ENCODE results near the gene ZNF331. TPM values are rescaled to one million over a fixed set of nuclear protein-coding genes. Genes with fewer than 3 reads are reported as not detected.

The ZNF331 gene
- total RNA-seq, 1 experiment from 2014 or later: 12.3 TPM

- no peak for DNase-seq (ENCODE audit: low read depth)
Measured at GRCh38 chr19:53626976-53627375, 89.0 kb downstream of the ZNF331 start.

Other genes with a start within 250 kb of the ZNF331 start
- gene ZNF845, start 204.4 kb upstream of the ZNF331 start, total RNA-seq (2014; rRNA removed; shearing (Covaris generic)): 8.3 and 13.6 TPM in 2 replicates
- gene ZNF525, start 172.4 kb upstream of the ZNF331 start, total RNA-seq (2014; rRNA removed; shearing (Covaris generic)): 8.7 and 9.3 TPM in 2 replicates
- gene ZNF765, start 143.0 kb upstream of the ZNF331 start, total RNA-seq (2014; rRNA removed; shearing (Covaris generic)): 10.1 and 10.9 TPM in 2 replicates
- gene ZNF761, start 106.2 kb upstream of the ZNF331 start, total RNA-seq (2014; rRNA removed; shearing (Covaris generic)): 17.4 and 22.2 TPM in 2 replicates
- 3.7 and 4.2 TPM in 2 replicates for gene ZNF813, start 70.4 kb upstream of the ZNF331 start, total RNA-seq (2014; rRNA removed; shearing (Covaris generic))
- gene DPRX, start 93.9 kb downstream of the ZNF331 start, total RNA-seq (2014; rRNA removed; shearing (Covaris generic)): not detected in 2 replicates